HepG2 (cell line): Measurements from ENCODE around the gene SERTAD1.

ENCODE experiments used
- CBX5 ChIP-seq: sonication (generic); formaldehyde crosslinking; IDR thresholded peaks from 2 replicates; pipeline ENCODE4 v1.4.0; 2020; ENCODE audit warnings: missing genetic modification reagents, borderline replicate concordance
- JUND ChIP-seq: sonication (generic); formaldehyde crosslinking; IDR thresholded peaks from 2 replicates; pipeline ENCODE4 v1.8.0; 2022; ENCODE audit warnings: mild to moderate bottlenecking, missing genetic modification reagents
- MBNL3 ChIP-seq: fragments of 250-450 bp; sonication (Bioruptor Pico); conservative IDR thresholded peaks from 2 replicates; pipeline ENCODE4 v1.8.0; 2022; ENCODE audit warnings: mild to moderate bottlenecking, inconsistent platforms
- POLR2A ChIP-seq, 2 experiments: IDR thresholded peaks; 2 replicates each; pipeline ENCODE4 v1.6.1; 2011; ENCODE audit warnings: low read depth in 2 of 2, low read length in 2 of 2, mild to moderate bottlenecking in 1 of 2, moderate library complexity in 1 of 2; ENCODE audit not compliant: insufficient read depth in 1 of 2
- SP1 ChIP-seq, 2 experiments: fragments of 450-650 bp in 1 of 2; sonication (generic) in 1 of 2; formaldehyde crosslinking in 1 of 2; IDR thresholded peaks; 2 replicates each; pipeline versions ENCODE4 v1.4.0 to v1.6.1; 2016 to 2020; ENCODE audit warnings: missing genetic modification reagents in 1 of 2
- TF ChIP-seq, protein P1 (sequence below): sonication (generic); formaldehyde crosslinking; IDR thresholded peaks from 2 replicates; pipeline ENCODE4 v1.5.1; 2020; ENCODE audit warnings: missing genetic modification reagents, mild to moderate bottlenecking, borderline replicate concordance

DNA sequence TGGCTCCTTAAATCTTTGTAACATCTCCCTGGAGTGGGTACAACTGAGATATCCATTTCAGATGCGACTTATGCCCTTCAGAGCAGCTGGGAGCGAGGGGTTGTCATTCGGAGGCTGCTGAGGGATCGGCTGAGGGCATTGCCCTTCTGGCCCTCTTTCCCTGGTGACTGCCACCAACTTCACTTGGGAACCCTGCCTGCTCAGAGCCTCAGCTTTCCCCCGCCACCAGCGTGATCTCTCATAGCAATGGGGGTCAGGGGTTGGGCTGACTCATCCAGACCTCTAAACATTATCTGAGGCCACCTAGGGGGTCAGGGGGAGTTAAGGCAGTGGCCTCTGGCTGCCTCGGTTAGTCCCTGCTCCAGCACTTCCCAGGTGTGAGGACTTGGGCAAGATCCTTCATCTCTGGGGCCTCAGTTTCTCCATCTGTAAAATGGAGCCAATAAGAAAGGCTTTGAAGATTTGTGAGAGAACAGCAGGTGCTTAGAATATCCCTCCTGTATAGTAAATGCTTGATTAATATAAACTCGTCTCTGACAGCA, 13.8 kb downstream of the SERTAD1 start:
- TF ChIP-seq MBNL3 (CRISPR knock-in tag): no peak
- no peak for TF ChIP-seq CBX5
- no peak for TF ChIP-seq POLR2A (IDR thresholded peaks at IDR 0.05; ENCODE audit: insufficient read depth in 1 of 2, low read depth in 2 of 2, low read length in 2 of 2)
- TF ChIP-seq, protein P1, sequence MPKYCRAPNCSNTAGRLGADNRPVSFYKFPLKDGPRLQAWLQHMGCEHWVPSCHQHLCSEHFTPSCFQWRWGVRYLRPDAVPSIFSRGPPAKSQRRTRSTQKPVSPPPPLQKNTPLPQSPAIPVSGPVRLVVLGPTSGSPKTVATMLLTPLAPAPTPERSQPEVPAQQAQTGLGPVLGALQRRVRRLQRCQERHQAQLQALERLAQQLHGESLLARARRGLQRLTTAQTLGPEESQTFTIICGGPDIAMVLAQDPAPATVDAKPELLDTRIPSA (CRISPR knock-in tag): no peak
- no peak for TF ChIP-seq JUND (CRISPR knock-in tag)
- no peak for TF ChIP-seq SP1 (IDR thresholded peaks at IDR 0.05)
- no peak for TF ChIP-seq SP1 (CRISPR knock-in tag; IDR thresholded peaks at IDR 0.05)
